ENCODE measurements around the gene GRM7. TPM values are rescaled to one million over a fixed set of nuclear protein-coding genes. Genes with fewer than 3 reads are reported as not detected.

The GRM7 gene
- total RNA-seq, 6 donors from 2014 or later, result 0.46 to 8.6 TPM; not detected in 4

GRCh38 chr3:7667774-7668173 is 806.9 kb downstream of the GRM7 start:
- Histone ChIP-seq H3K27ac (no peak overlapping the region), H3K9me3 (no peaks in the 10 kb centered on the region), H3K4me1 (no peaks in the 10 kb centered on the region), H3K27me3 (no peaks in the 10 kb centered on the region), H3K36me3 (no peaks in the 10 kb centered on the region), H3K4me3 (no peak overlapping the region)
- DNase-seq, result no peak
- no peak for ATAC-seq (ENCODE audit: low FRiP score in 2 of 2)
- TF ChIP-seq EP300 (IDR thresholded peaks at IDR 0.05), result no peak
- TF ChIP-seq CTCF (IDR thresholded peaks at IDR 0.05), result no peak
- TF ChIP-seq POLR2A (IDR thresholded peaks at IDR 0.05), result no peak
- no peak for TF ChIP-seq POLR2AphosphoS5 (IDR thresholded peaks at IDR 0.05)
- 90 to 91% methylated on average over 1 of the region's 1 CpG for WGBS, 2 donors

GRCh38 chr3:7669641-7670040 is 808.7 kb downstream of the GRM7 start:
- Histone ChIP-seq H3K9me3 (no peaks in the 10 kb centered on the region), H3K4me3 (no peak overlapping the region), H3K36me3 (no peaks in the 10 kb centered on the region), H3K27ac (no peak overlapping the region), H3K4me1 (no peaks in the 10 kb centered on the region), H3K27me3 (no peaks in the 10 kb centered on the region)
- no peak for DNase-seq
- WGBS, 2 donors, result 74 to 82% methylated on average over 3 of the region's 3 CpGs
- ATAC-seq (ENCODE audit: low FRiP score in 2 of 2), result no peak
- TF ChIP-seq POLR2A (IDR thresholded peaks at IDR 0.05), result no peak
- no peak for TF ChIP-seq EP300 (IDR thresholded peaks at IDR 0.05)

- H3K36me3 ChIP-seq, result no peaks in the 10 kb centered on the region
- no peak for TF ChIP-seq POLR2A (IDR thresholded peaks at IDR 0.05)
- TF ChIP-seq EP300 (IDR thresholded peaks at IDR 0.05), result no peak
- no peak for TF ChIP-seq CTCF (IDR thresholded peaks at IDR 0.05)
- no peak for TF ChIP-seq POLR2AphosphoS5 (IDR thresholded peaks at IDR 0.05)
- 90% methylated on average over 3 of the region's 3 CpGs for WGBS, 2 donors
- H3K9me3 ChIP-seq, result no peaks in the 10 kb centered on the region
- H3K4me3 ChIP-seq, result no peak overlapping the region
- H3K27ac ChIP-seq, result no peak overlapping the region
- H3K4me1 ChIP-seq, result peaks cover 6 to 13% (median 7%) of the 10 kb centered on the region in 4 donors
- H3K27me3 ChIP-seq, result no peaks in the 10 kb centered on the region
- no peak for DNase-seq
- ATAC-seq (ENCODE audit: low FRiP score in 2 of 2), result no peak
Observed at GRCh38 chr3:7678521-7678920, 817.6 kb downstream of the GRM7 start.

- DNase-seq, result peak in 1 of 2 donors; percentile 77
- TF ChIP-seq POLR2AphosphoS5 (IDR thresholded peaks at IDR 0.05) (no peak), POLR2A (IDR thresholded peaks at IDR 0.05) (no peak), CTCF (IDR thresholded peaks at IDR 0.05) (no peak), EP300 (IDR thresholded peaks at IDR 0.05) (no peak)
- Histone ChIP-seq H3K27me3 (no peaks in the 10 kb centered on the region), H3K9me3 (no peaks in the 10 kb centered on the region), H3K4me3 (no peak overlapping the region), H3K27ac (no peak overlapping the region), H3K4me1 (peaks cover 6 to 19% (median 12%) of the 10 kb centered on the region in 4 donors), H3K36me3 (no peaks in the 10 kb centered on the region)
- ATAC-seq (ENCODE audit: low FRiP score in 2 of 2), result peak; percentile 69 to 92
- 14 to 41% methylated on average over 4 of the region's 4 CpGs for WGBS, 2 donors
Observed at GRCh38 chr3:7682822-7683229, 821.9 kb downstream of the GRM7 start.

- H3K27ac ChIP-seq, result no peak overlapping the region
- no peak for DNase-seq
- H3K4me1 ChIP-seq, result peaks cover 6 to 19% (median 12%) of the 10 kb centered on the region in 4 donors
- WGBS, 2 donors, result 77 to 79% methylated on average over 1 of the region's 1 CpG
- H3K9me3 ChIP-seq, result no peaks in the 10 kb centered on the region
- H3K4me3 ChIP-seq, result no peak overlapping the region
- H3K36me3 ChIP-seq, result no peaks in the 10 kb centered on the region
- no peaks in the 10 kb centered on the region for H3K27me3 ChIP-seq
- ATAC-seq (ENCODE audit: low FRiP score in 2 of 2), result no peak
- TF ChIP-seq POLR2A (IDR thresholded peaks at IDR 0.05) (no peak), CTCF (IDR thresholded peaks at IDR 0.05) (no peak), POLR2AphosphoS5 (IDR thresholded peaks at IDR 0.05) (no peak), EP300 (IDR thresholded peaks at IDR 0.05) (no peak)
Observed at GRCh38 chr3:7683426-7683825, 822.5 kb downstream of the GRM7 start.
